Body of pancreas (tissue), 4 donors: Measurements from ENCODE around the gene TRIM47. TPM values are rescaled to one million over a fixed set of nuclear protein-coding genes. Genes with fewer than 3 reads are reported as not detected.

ENCODE experiments used
- ATAC-seq: fragments of 150-250 bp; one replicate; pipeline ENCODE4 v1.9.1; 2016
- DNase-seq, 4 donors: peaks; one replicate each; pipeline ENCODE4 v3.0.0-alpha.2; 2019
- H3K27ac ChIP-seq, 4 donors: fragments of 200-600 bp; sonication (generic); 1 replicate in 3 of 4; 2 replicates in 1 of 4; pipeline versions ENCODE4 v1.5.1 to v1.6.1; 2016 to 2019; ENCODE audit warnings: mild to moderate bottlenecking in 1 of 4, mixed read lengths in 1 of 4, moderate library complexity in 1 of 4
- H3K27me3 ChIP-seq, 2 donors: fragments of 200-600 bp; sonication (generic); one replicate each; pipeline ENCODE4 v1.6.0; 2016; ENCODE audit warnings: mild to moderate bottlenecking in 1 of 2
- H3K36me3 ChIP-seq, 2 donors: fragments of 200-600 bp; sonication (generic); replicated peaks in 1 of 2; 2 replicates each; pipeline ENCODE4 v1.5.1; 2016; ENCODE audit warnings: low read depth in 2 of 2; ENCODE audit not compliant: insufficient read depth in 1 of 2
- H3K4me1 ChIP-seq: fragments of 200-600 bp; sonication (generic); one replicate; pipeline ENCODE4 v1.6.0; 2016
- H3K4me3 ChIP-seq, 2 donors: fragments of 200-600 bp; sonication (generic); 1 replicate in 1 of 2; 2 replicates in 1 of 2; pipeline ENCODE4 v1.5.1; 2016 to 2019
- H3K9me3 ChIP-seq, 3 donors: fragments of 200-600 bp; sonication (generic); 1 replicate in 2 of 3; 2 replicates in 1 of 3; pipeline ENCODE4 v1.5.1; 2016
- CTCF ChIP-seq, 7 experiments: fragments of 450-650 bp in 4 of 7; fragments of 200-600 bp in 3 of 7; sonication (generic) in 3 of 7; IDR thresholded peaks; one replicate each; pipeline ENCODE4 v1.5.1; 2016 to 2019; ENCODE audit warnings: antibody characterized with exemption in 7 of 7
- POLR2A ChIP-seq, 3 donors: fragments of 450-650 bp; IDR thresholded peaks; one replicate each; pipeline ENCODE4 v1.6.1; 2016; ENCODE audit warnings: antibody characterized with exemption in 3 of 3, mild to moderate bottlenecking in 2 of 3
- whole genome bisulfite sequencing, 2 donors: methylation state at CpG; one replicate each; pipeline ENCODE4 v1.1.5; 2017; 5-methylcytosine and 5-hydroxymethylcytosine counted together
- intact Hi-C: fragments of 100-400 bp; cut with DNase I; formaldehyde crosslinking; loops from one replicate; pipeline ENCODE4 v1.15.1; 2023
- total RNA-seq, 2 donors: library from RNA; depleted of rRNA; stranded (reverse); fragments of >200 nt; gene quantifications; one replicate each; pipeline ENCODE4 v1.1.0, GENCODE V29; 2016

TRIM47 gene
- total RNA-seq, 2 donors from 2014 or later: 39.6 to 41.8 TPM

GRCh38 chr17:75877752-75878173, 618 bp downstream of the TRIM47 start:
- TF ChIP-seq POLR2A (IDR thresholded peaks at IDR 0.05) (no peak), CTCF (IDR thresholded peaks at IDR 0.05) (peak; percentile 28 to 75 (median 44))
- H3K27me3 ChIP-seq: no peaks in the 10 kb centered on the region
- H3K27ac ChIP-seq: peak overlapping the region; percentile 93 to 99 (median 93)
- H3K4me3 ChIP-seq: peak overlapping the region in 1 of 2 donors; percentile 27
- intact Hi-C loops: no loop called here
- WGBS, 2 donors: 0% methylated on average over 15 to 56 of the region's 56 CpGs
- peak; percentile 71 to 86 (median 83) for DNase-seq
- H3K4me1 ChIP-seq: peaks cover 45% of the 10 kb centered on the region
- H3K36me3 ChIP-seq: no peaks in the 10 kb centered on the region
- no peaks in the 10 kb centered on the region for H3K9me3 ChIP-seq
- ATAC-seq: peak; percentile 72

- WGBS, 2 donors: 17 to 22% methylated on average over 19 to 39 of the region's 41 CpGs
- H3K4me1 ChIP-seq: peaks cover 51% of the 10 kb centered on the region
- DNase-seq: peak; percentile 82 to 95 (median 90)
These were observed 1.2 kb downstream of the TRIM47 start for GRCh38 chr17:75876938-75877751.

GRCh38 chr17:75876190-75876937, 2.0 kb downstream of the TRIM47 start:
- peak; percentile 59 to 64 (median 62) for TF ChIP-seq POLR2A (IDR thresholded peaks at IDR 0.05)
- TF ChIP-seq CTCF (IDR thresholded peaks at IDR 0.05): peak in 3 of 7 experiments; percentile 13 to 37 (median 21)
- ATAC-seq: peak; percentile 49
- Histone ChIP-seq H3K9me3 (no peaks in the 10 kb centered on the region), H3K36me3 (no peaks in the 10 kb centered on the region), H3K4me3 (no peak overlapping the region), H3K27ac (peak overlapping the region; percentile 93 to 99 (median 93)), H3K4me1 (peaks cover 51% of the 10 kb centered on the region), H3K27me3 (no peaks in the 10 kb centered on the region)
- peak; percentile 70 to 97 (median 86) for DNase-seq
- intact Hi-C loops: no loop called here
- 34 to 51% methylated on average over 14 to 25 of the region's 26 CpGs for WGBS, 2 donors

More at GRCh38 chr17:75876938-75877751, 1.2 kb downstream of the TRIM47 start:
- Histone ChIP-seq H3K4me3 (peak overlapping the region in 1 of 2 donors; percentile 27), H3K36me3 (no peaks in the 10 kb centered on the region), H3K27ac (peak overlapping the region; percentile 93 to 99 (median 93)), H3K9me3 (no peaks in the 10 kb centered on the region), H3K27me3 (no peaks in the 10 kb centered on the region)
- peak; percentile 57 for ATAC-seq
- peak in 1 of 7 experiments; percentile 26 for TF ChIP-seq CTCF (IDR thresholded peaks at IDR 0.05)
- peak; percentile 8 to 79 (median 73) for TF ChIP-seq POLR2A (IDR thresholded peaks at IDR 0.05)
- intact Hi-C loops: no loop called here

- DNase-seq (peak in 1 of 4 donors; percentile 67), ATAC-seq (no peak)
- no peaks in the 10 kb centered on the region for H3K27me3 ChIP-seq
- no peak for TF ChIP-seq POLR2A (IDR thresholded peaks at IDR 0.05)
- no peak for TF ChIP-seq CTCF (IDR thresholded peaks at IDR 0.05)
- no CpG with 5 or more reads among the region's 5 CpGs for whole genome bisulfite sequencing, 2 donors
- peak overlapping the region; percentile 93 to 99 (median 93) for H3K27ac ChIP-seq
- peaks cover 51% of the 10 kb centered on the region for H3K4me1 ChIP-seq
- no peaks in the 10 kb centered on the region for H3K36me3 ChIP-seq
- no peak overlapping the region for H3K4me3 ChIP-seq
- intact Hi-C loops: no loop called here
- no peaks in the 10 kb centered on the region for H3K9me3 ChIP-seq
These were observed 2.5 kb downstream of the TRIM47 start for GRCh38 chr17:75875940-75876189.
